GM19397 (cell line): ENCODE measurements around the gene PLCG1.
"Not testable (repeated sequence)": the region's sequence is repeated elsewhere in the genome, so short reads cannot be mapped to it uniquely, and the experiment has no call there.

ENCODE experiments used
- ATAC-seq: cut with Tn5 transposase; IDR thresholded peaks from one replicate; pipeline ENCODE4 v1.9.1; 2021; ENCODE audit warnings: mild to moderate bottlenecking, moderate library complexity; ENCODE audit not compliant: unreplicated experiment

The PLCG1 gene

GRCh38 chr20:41124451-41125094, 12.8 kb upstream of the PLCG1 start:
- no peak for ATAC-seq

GRCh38 chr20:41125530-41126457, 11.5 kb upstream of the PLCG1 start:
- ATAC-seq = no peak

DNA sequence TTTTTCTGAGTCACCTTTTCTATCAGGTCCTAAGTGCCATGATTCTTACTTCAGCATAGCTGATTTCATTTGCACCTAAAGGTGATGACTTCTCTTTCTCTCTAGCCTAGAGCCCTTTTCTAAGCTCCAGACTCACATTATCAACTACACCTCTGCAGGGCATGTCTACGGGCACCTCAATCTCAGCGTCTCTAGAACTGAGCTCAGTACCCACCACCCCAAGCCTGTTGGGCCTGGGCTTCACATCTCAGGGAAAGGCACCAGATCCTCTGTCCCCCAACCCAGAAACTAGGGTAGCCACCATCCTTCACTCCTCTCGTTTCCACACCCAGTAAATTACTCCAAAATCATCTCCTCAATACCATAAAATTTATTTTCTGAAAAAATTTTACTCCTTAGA, 10.6 kb upstream of the PLCG1 start:
- ATAC-seq = no peak

DNA sequence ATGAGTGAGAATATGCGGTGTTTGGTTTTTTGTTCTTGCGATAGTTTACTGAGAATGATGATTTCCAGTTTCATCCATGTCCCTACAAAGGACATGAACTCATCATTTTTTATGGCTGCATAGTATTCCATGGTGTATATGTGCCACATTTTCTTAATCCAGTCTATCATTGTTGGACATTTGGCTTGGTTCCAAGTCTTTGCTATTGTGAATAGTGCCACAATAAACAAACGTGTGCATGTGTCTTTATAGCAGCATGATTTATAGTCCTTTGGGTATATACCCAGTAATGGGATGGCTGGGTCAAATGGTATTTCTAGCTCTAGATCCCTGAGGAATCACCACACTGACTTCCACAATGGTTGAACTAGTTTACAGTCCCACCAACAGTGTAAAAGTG, 9.0 kb upstream of the PLCG1 start:
- not testable (repeated sequence) for ATAC-seq

DNA sequence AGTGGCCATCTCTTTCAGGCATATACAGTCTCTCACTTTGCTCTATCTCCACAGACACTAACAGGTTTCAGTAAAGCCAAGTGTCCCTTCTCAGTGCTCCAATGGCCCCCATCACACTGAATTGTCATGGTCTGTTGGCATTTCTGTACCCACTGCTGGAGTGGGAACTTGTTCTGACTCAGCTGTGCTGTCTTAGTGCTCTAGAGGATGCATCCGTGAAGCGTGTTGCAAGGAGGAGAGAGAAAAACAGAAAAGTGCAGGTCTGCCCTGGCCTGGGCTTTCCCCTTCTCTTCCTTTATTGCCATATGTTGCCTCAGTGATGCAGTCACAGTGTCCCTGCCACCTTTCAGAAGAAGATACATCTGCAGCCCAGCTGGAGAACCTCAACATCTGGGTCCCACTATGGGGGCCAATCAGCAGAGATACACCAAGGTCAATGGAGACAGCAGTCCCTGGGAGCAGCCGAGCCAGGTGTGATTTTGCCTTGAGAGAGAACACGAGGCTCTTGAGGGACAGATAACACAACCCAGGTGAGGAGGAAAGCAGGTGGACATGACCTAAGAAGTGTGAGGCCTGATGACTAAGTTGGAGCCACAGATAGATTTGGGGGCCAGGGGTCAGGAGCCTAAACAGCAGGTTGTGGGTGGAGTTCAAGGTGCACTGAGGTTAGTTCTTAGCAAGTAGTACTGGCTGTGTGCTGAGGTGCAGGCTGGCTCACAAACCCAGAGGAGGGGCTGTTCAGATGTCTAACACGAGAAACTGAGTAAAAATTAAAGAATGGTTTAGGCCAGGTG, 5.6 kb upstream of the PLCG1 start:
- ATAC-seq = no peak

DNA sequence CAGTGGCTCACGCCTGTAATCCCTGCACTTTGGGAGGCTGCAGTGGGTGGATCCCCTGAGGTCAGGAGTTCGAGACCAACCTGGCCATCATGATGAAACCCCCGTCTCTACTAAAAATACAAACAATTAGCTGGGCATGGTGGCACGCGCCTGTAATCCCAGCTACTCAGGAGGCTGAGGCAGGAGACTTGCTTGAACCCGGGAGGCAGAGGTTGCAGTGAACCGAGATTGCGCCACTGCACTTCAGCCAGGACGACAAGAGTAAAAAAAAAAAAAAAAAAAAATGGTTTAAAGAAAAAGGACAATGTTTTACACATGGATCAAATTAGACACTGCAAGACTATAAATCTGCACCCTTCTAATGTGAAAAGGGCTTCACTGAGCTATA, 5.0 kb upstream of the PLCG1 start:
- ATAC-seq = not testable (repeated sequence)

GRCh38 chr20:41133709-41134361, 3.5 kb upstream of the PLCG1 start:
- ATAC-seq = no peak

GRCh38 chr20:41134362-41135186, 2.8 kb upstream of the PLCG1 start:
- no peak for ATAC-seq

GRCh38 chr20:41135187-41135887, 2.0 kb upstream of the PLCG1 start:
- no peak for ATAC-seq

- no peak for ATAC-seq
These were observed 1.3 kb upstream of the PLCG1 start for GRCh38 chr20:41135888-41136679.

GRCh38 chr20:41137614-41138474, 501 bp downstream of the PLCG1 start:
- ATAC-seq = peak; percentile 27

GRCh38 chr20:41138475-41139226, 1.3 kb downstream of the PLCG1 start:
- ATAC-seq = no peak

GRCh38 chr20:41139227-41140093, 2.1 kb downstream of the PLCG1 start:
- no peak for ATAC-seq

DNA sequence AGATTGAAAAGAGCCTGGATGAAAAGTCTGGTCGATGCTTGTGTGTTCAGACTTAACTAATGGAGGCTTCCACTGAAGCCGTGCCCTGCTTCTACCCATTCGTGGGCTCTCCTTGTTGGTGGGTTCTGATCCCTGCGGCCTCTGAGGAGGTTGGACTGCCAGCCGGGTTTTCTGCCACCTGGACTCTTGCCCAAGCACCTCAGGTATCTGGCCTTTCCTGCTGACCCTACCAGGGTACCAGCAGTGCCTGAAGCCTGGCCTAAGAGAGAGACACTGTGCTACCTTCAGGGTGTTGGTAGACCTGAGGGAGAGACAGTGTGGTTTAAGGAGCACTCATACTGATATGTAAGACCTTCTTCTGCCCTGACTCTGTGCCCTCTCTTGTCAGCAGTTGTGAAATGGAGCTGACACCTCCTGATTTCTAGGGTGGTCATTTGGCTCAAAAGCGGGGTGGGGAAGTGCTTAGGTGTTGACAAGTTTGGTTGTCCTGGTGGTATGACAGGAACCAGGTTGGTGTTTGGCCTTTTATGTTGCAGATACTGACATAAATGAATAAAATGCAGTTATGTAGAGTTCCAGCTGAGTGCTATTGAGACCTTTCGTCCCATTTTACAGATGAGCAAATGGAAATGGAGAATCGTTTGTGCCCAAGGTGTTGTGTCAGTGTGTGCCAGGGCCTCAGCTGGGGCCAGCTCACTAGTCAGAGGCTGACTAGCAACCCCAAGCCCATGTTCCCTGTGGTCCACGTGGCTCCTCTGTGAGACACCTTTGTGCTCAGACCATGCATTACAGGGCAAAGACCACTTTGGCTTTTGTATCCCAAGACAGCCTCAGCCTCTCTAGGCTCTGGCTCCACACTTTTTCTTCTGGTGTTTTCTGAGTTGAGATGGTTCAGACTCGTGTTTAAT, 3.1 kb downstream of the PLCG1 start:
- no peak for ATAC-seq
